Fibroblast of pulmonary artery (primary cell): ENCODE measurements around the gene ZFP3.
"Not testable (repeated sequence)": the region's sequence is repeated elsewhere in the genome, so short reads cannot be mapped to it uniquely, and the experiment has no call there.

Experiments
- DNase-seq: peaks from one replicate; pipeline ENCODE4 v3.0.0-alpha.2; 2010; ENCODE audit warnings: low read depth
- H3K4me3 ChIP-seq: replicated peaks from 2 replicates; pipeline ENCODE4 v1.5.1; 2011; ENCODE audit warnings: low read depth, mild to moderate bottlenecking, control low read depth, low read length, moderate library complexity
- TF ChIP-seq, protein P1 (sequence below): IDR thresholded peaks from 2 replicates; pipeline ENCODE4 v1.5.1; 2011; ENCODE audit warnings: mild to moderate bottlenecking, control low read depth, low read length, inconsistent platforms; ENCODE audit errors: missing control alignments

ZFP3 gene

GRCh38 chr17:5110816-5111215, 32.5 kb downstream of the ZFP3 start:
- TF ChIP-seq, protein P1, sequence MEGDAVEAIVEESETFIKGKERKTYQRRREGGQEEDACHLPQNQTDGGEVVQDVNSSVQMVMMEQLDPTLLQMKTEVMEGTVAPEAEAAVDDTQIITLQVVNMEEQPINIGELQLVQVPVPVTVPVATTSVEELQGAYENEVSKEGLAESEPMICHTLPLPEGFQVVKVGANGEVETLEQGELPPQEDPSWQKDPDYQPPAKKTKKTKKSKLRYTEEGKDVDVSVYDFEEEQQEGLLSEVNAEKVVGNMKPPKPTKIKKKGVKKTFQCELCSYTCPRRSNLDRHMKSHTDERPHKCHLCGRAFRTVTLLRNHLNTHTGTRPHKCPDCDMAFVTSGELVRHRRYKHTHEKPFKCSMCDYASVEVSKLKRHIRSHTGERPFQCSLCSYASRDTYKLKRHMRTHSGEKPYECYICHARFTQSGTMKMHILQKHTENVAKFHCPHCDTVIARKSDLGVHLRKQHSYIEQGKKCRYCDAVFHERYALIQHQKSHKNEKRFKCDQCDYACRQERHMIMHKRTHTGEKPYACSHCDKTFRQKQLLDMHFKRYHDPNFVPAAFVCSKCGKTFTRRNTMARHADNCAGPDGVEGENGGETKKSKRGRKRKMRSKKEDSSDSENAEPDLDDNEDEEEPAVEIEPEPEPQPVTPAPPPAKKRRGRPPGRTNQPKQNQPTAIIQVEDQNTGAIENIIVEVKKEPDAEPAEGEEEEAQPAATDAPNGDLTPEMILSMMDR, result no peak
- peak overlapping the region; percentile 87 for H3K4me3 ChIP-seq
- no peak for DNase-seq

- TF ChIP-seq, protein P1, result no peak
- peak; percentile 94 for DNase-seq
- H3K4me3 ChIP-seq, result peak within 1 kb of the TSS; percentile 87
Observed at GRCh38 chr17:5111402-5112204, 33.3 kb downstream of the ZFP3 start, which contains the start of gene ZNF232. ZNF232 (minus strand) TSS chr17:5111878; CDS start chr17:5111822, 56 bp downstream.

DNA sequence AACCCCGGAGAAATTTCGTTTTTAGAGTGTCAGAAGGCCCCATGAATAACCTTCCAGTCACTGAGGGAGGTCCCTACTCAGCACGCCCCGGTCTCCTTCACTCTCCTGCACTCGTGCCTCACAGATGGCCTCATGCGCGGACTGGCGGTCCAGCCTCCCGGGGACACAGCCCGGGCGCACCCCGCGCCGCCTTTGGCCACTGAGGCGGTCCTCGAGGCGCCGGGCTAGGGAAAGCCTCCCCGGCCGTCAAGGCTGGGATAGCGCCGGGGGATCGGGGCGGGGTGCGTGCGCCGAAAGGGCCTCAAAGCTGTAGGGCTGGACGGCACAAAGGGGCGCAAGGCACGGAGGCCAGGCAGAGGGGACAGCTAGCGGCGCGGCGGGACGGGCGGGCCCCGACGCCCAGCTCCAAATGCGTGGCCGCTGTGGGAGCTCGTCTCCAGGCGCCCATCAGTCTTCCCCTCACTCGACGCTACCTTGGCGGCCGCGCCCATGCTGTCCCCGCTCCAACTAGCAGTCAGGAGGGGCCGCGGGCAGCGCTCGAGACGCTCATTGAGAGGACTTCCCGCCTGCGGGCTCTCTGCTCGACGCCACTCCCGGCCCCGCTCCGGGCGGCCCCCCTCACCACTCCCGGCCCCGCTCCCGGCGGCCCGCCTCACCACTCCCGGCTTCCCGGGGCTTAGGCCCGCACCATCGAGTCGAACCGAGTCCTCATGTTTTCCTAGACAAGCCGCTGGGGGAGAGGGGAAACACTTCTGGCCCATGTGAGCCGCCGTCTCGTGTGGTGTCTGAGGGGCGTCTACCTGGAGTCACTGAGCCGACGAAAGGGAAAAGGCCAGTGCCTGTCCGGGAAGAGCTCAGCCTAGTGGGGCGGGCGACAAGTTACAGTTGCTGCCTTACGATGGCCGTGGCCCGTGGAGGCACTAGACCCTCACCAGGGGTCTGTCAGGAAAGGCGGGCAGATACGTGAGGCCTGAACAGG, 37.7 kb downstream of the ZFP3 start, which contains the start of gene USP6:
Gene USP6, plus strand, starts transcription at position 360 of the 979 bp plus-strand sequence. CDS start 14,336 bp downstream, outside the sequence.
- TF ChIP-seq, protein P1, result no peak
- no peak for DNase-seq
- no peak within 1 kb of the TSS for H3K4me3 ChIP-seq

- H3K4me3 ChIP-seq, result no peak overlapping the region
- DNase-seq, result no peak
- TF ChIP-seq, protein P1, result no peak
Observed at GRCh38 chr17:5118219-5118618, 40.0 kb downstream of the ZFP3 start.

GRCh38 chr17:5120036-5120435, 41.8 kb downstream of the ZFP3 start:
- no peak overlapping the region for H3K4me3 ChIP-seq
- no peak for DNase-seq
- TF ChIP-seq, protein P1, result no peak

DNA sequence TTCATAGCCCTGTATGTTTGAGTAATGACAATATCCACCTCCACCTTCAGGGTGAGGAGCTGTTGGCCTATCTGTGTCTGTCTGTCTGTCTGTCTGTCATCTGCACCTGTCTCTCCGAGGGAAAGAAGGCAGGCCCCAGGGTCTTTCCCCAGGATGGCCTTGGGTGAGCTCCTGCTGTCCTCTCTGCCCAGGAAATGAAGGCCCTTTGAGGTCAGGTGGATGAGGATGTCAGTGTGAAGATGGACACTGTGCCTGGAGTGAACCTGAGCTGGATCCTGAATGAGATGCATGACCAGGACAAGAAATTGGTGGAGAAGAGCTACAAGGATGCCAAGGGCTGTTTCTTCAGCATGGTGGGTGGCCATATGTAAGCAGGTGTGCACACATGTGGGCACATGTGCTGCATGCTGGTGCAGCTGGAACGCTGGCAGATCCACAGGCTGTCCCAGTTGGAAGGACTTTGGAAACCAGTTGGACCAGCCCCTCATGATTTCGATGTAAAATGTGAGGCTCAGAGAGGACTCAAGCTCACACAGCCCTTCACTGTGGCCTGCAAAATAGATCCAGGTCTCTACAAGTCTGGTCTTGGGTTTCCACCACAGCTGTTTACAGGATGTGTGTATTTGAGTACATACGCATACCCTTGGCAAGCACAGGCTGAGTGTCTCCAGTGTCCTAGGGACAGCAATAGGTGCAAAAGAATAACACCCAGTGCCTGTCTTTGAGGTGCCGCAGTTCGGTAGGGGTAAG, 42.3 kb downstream of the ZFP3 start:
- DNase-seq, H3K4me3 ChIP-seq: not testable (repeated sequence)
